Hepatocyte (in vitro differentiated cells): ENCODE measurements around the gene BBS9.

Source experiments
- CTCF ChIP-seq: fragments of 200-600 bp; sonication (generic); IDR thresholded peaks from 2 replicates; pipeline ENCODE4 v1.5.1; 2016; ENCODE audit warnings: antibody characterized with exemption, mild to moderate bottlenecking; ENCODE audit not compliant: poor library complexity
- EZH2 ChIP-seq: fragments of 200-600 bp; sonication (generic); IDR thresholded peaks from 2 replicates; pipeline ENCODE4 v1.6.1; 2016; ENCODE audit warnings: antibody characterized with exemption, mild to moderate bottlenecking, borderline replicate concordance
- EZH2phosphoT487 ChIP-seq: fragments of 200-600 bp; sonication (generic); IDR thresholded peaks from one replicate; pipeline ENCODE4 v1.6.1; 2018; ENCODE audit warnings: antibody characterized with exemption, mild to moderate bottlenecking, low read depth, moderate library complexity; ENCODE audit not compliant: unreplicated experiment, severe bottlenecking

- TF ChIP-seq CTCF (no peak), EZH2phosphoT487 (no peak), EZH2 (no peak)
These were observed 471.7 kb downstream of the BBS9 start for GRCh38 chr7:33601101-33601500.
